GM21390 (cell line): ENCODE data around the gene UCN.
"Not testable (repeated sequence)": the region's sequence is repeated elsewhere in the genome, so short reads cannot be mapped to it uniquely, and the experiment has no call there.

Experiments
- ATAC-seq: cut with Tn5 transposase; IDR thresholded peaks from one replicate; pipeline ENCODE4 v1.9.1; 2021; ENCODE audit not compliant: unreplicated experiment

Gene UCN

GRCh38 chr2:27315122-27315521, 6.9 kb upstream of the UCN start:
- no peak for ATAC-seq

DNA sequence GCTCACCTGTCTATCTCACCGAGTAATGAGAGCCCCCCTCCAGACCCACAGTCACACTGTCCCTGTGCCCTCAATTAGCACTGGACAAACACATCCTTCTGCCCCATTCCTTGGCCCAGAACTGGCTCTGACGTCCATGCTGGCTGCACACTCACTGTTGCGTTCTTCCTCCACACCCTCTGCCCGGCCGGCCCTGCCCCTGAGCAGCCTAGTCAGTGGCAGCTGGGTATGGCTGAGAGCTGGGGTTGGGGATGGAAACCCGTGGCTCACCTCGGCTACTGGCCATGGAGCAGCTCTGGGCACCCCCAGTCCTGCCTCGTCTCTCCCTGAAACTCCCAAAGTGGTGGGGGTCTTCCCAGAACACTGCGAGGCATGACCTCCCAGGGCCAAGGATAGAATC, 6.5 kb upstream of the UCN start:
- ATAC-seq, result no peak

GRCh38 chr2:27313882-27314645, 5.8 kb upstream of the UCN start:
- ATAC-seq, result no peak

DNA sequence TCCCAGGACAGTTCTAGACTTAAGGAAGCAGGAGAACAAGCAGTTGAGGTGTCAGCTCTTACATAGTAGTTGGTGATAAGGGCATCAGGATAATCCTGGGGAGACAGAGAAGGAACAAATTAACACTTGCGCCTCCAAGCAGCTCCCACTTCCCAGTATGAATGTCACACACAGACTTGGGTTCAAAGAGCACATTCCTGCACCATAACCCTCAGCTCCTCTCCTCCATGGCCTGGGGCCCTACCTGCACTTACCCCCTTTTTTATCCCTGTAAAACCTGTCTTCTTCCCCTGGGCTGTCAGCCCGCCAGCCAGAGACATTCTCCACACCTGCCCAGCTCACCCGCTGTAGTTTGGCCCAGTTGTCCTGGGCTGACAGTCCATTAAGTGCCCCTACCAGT, 3.9 kb upstream of the UCN start:
- ATAC-seq, result no peak

- ATAC-seq, result no peak
Measured at GRCh38 chr2:27309651-27310050, 1.4 kb upstream of the UCN start.

DNA sequence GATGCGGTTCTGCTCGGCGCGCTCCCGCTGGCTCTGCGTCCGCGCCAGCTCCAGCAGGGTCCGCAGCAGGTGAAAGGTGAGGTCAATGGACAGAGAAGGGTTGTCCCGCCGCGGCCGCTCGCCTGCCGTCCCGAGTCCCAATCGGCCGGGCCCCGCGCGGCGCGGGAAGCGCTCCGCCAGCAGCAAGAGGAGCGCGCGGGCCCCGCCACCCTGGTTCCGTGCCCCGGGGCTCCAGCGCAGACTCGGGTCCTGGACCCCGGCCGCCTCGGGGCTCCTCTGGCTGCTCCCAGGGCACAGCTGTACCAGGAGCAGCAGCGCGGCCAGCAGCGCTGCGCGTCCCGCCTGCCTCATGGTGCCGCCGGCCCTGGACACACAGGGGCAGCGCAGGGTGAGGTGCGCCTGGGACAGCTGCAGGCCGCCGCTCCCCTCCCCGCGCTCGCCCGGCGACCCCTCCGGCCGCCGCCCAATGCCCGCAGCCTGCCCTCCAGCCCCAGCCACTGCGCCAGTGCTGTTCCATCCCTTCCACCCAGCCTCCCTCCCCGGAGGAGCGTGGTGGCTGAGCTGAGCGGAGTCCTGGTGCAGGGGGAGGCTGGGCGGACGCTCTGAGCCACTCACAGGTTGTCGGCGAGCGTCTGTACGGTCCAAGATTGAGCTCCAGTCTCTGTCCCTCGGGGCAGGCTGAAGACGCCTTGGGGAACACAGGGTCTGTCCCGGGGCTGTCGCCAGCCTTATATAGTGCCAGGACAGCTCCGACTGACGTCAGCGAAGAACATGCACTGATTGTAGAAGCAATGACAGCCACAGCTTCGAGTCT, 493 bp downstream of the UCN start:
- no peak for ATAC-seq

- ATAC-seq, result no peak
Measured at GRCh38 chr2:27307287-27307544, 1.0 kb downstream of the UCN start.

DNA sequence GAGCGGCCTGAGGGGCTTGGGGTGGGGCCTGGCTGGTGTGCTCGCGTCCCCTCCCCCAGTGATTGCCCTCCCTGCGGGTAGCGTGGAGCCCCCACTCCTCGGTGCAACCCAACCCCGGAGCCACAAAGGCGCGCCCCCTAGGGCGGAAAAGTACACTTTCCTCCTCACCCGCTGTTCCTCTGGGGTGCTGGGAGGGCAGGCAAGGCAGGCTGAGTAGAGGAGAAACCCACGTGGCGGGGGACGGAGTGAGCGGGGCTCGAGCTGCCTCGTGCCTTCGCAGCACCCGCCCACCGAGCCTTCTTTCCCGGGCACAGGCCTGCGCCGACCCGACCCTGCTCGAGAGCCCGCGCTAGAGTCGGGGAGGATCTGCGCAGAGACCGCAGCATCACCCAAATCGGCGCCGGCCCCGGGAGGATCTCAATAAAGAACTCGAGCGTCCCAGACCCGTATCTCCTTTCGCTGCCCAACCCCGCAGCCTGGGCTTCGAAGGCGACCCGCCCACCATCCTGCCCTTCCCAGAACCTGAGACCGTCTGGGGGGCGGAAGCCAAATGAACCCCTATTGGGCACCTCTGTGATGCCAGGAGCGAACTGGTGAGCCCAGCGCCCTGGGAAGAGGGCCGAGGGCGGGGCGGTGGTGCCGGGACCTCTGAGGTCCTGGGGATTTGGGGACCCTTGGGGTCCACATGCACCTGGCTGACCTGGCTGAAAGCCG, 1.5 kb downstream of the UCN start:
- ATAC-seq, result no peak

DNA sequence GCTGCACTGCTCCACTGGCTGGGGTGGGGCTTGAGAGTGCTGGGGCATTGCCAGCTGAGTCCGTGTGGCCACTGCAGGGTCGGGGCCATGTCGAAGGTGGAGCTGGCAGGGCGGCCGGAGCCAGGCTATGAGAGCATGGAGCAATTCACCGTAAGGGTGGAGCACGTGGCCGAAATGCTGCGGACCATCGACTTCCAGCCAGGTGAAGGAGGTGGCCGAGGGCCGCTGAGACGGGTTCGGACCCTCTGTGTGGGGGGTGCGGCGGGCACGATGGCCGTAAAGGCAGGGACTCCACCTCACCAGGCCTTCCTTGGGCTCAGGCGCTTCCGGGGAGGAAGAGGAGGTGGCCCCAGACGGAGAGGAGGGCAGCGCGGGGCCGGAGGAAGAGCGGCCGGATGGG, 2.1 kb downstream of the UCN start:
- no peak for ATAC-seq

GRCh38 chr2:27305516-27305915, 2.7 kb downstream of the UCN start:
- no peak for ATAC-seq

GRCh38 chr2:27304488-27305240, 3.6 kb downstream of the UCN start:
- no peak for ATAC-seq

DNA sequence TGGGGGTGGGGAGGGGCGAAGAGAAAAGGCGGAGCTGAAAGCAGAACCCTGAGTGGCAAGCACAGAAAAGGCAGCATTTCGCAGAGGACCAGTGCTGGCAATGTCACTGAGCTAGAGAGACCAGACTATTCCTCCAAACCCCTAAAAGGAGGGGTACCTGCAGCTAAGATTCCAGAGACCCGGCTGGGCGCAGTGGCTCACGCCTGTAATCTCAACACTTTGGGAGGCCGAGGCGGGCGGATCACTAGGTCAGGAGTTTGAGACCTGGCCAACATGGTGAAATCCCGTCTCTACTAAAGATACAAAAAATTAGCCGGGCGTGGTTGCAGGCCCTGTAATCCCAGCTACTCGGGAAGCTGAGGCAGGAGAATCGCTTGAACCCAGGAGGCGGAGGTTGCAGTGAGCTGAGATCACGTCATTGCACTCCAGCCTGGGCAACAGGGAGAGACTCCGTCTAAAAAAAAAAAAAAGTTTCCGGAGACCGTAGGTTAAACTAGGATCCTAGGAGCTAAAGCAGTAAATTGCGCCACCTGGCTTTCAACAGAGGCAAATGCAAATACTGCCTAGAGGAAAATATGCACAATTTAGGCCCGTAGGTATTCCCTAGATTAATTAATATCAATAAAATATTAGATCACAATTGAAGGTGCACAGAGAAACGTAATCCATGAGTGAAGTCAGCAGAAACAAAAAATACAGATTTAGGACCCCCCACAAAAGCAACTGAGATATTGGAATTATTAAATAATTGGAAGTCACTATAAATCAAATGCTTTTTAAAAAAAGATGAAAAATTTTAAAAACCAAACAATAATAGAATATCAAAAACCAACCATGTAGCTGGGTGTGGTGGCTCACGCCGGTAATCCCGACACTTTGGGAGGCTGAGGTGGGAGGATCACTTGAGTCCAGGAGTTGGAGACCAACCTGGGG, 4.9 kb downstream of the UCN start:
- ATAC-seq, result no peak

DNA sequence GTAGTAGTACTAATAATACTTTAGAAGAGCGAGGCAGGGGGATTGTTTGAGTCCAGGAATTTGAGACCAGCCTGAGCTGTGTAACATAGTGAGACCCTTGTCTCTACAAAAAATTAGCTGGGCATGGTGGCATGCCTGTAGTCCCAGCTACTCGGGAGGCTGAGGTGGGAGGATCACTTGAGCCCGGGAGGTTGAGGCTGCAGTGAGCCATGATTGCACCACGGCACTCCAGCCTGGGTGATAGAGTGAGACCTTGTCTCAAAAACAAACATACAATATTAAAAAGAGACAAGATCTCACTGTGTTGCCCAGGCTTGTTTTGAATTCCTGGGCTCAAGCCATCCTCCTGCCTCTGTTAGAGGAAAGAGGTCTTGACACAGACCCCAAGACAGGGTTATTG, 7.6 kb downstream of the UCN start:
- not testable (repeated sequence) for ATAC-seq

DNA sequence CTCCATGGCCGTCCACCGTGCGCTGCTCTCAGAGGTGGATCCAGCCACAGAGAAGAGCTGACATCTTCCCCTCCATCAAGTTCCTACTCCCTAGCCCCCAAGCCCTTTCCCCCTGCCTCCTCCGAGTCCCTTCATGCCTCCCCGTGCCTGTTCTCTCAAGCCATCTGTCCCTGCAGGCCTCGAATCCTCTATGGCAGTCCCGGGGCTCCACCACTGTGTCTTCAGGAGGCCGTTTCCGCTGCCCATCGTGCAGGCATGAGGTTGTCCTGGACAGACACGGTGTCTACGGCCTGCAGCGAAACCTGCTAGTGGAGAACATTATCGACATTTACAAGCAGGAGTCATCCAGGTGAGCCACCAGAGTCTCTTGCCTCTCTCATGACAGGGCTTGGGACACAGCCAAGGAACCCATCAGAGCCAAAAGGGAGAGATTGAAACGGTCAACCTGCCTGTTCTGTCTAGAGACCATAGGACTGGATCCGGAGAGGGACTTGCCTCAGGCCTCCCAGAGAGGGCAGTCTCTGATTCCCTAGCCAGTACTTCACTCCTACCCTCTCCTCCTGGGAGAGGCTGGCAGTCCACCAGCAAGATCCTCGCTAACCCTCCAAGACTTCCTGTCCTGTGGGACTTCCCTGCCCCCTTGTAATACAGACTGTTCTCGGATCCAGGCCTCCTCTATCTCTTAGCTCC, 9.7 kb downstream of the UCN start:
- no peak for ATAC-seq

DNA sequence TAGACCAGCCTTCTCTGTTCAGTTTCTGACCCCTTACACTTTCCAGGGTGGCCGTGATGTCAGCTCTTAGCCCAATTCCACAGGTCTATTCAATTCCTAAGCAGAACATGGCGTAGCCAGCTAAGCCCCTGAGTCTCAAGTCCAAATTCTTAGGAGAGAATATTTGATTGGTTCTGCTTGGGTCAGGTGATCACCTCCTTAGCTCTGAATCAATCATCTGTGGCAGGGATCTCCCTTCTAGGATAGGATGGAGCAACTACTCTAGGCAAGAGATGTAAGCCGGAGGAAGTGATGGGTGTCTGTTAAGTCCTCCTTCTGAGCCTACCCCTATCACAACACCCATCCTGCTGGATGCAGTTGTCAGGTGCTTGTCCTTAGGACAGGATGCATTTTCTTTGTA, 11.1 kb downstream of the UCN start:
- no peak for ATAC-seq

DNA sequence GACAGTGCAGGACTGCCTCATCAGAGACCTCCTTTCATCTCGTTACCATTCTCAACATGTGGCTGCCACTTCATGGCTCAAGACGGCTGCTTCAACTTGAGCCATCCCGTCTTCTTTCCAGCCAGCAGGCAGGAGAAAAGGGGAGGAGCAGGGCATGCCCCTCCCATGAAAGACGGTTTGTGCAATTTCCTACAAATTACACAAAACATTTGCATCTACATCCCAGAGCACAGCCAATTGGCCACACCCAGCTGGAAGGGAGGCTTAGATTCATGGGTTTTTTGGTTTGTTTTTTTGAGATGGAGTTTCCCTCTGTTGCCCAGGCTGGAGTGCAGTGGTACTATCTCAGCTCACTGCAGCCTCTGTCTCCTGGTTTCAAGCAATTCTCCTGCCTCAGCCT, 11.8 kb downstream of the UCN start:
- ATAC-seq, result no peak

GRCh38 chr2:27294928-27295327, 13.3 kb downstream of the UCN start:
- ATAC-seq, result no peak

DNA sequence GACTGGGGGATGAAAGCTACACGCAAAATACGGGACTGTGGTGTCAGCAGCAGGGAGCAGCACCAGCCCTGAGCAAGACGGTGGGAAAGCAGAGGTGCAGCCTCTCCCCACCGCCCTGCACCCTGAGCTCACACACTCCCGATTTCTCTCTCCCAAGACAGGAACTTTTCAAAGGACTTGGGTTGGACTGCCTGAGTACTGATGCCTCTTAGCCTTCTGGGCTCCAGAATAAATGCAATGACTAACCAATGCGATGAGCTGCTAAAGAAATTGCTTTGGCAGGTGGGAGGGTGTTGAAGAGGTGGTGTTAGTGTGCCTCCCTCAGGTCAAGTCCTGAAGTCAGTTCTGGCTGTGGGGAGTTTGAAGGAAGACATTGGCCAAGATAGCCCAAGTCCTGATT, 16.4 kb downstream of the UCN start:
- no peak for ATAC-seq

GRCh38 chr2:27290549-27290948, 17.7 kb downstream of the UCN start:
- no peak for ATAC-seq

DNA sequence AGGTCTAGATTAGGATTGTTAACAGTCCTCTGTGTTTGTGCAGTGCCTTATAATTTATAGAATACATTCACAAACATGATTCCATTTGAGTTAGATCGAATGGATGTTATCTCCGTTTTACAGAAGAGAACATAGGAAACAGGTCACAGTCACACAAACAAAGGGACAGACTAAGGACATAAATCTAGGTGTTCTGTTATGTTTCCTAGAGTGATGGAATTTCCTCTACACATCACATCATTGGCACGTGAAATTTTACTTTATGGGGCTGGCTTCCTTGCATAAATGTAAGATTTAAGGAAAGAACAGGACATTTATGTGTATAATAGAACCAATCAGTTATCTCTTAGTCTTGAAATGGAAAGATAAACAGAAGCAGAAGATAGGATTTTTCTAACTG, 19.6 kb downstream of the UCN start:
- ATAC-seq, result no peak
